ENCODE measurements around the gene RGS13. TPM values are rescaled to one million over a fixed set of nuclear protein-coding genes. Genes with fewer than 3 reads are reported as not detected.

The RGS13 gene
- total RNA-seq, 3 donors from 2014 or later (not counting 1 experiment from before 2014, with no cell fraction given) = 0.45 to 1.3 (median 0.77) TPM

GRCh38 chr1:192632641-192633532 is 3.1 kb upstream of the RGS13 start:
- intact Hi-C loops (cut with micrococcal nuclease) = no loop called here
- H3K4me3 Mint-ChIP-seq = no peak overlapping the region
- WGBS (ENCODE audit: insufficient coverage) = 79% methylated on average over 3 of the region's 6 CpGs

GRCh38 chr1:192633533-192634253 is 2.3 kb upstream of the RGS13 start:
- Mint-ChIP-seq H3K4me3 (no peak overlapping the region), H3K27ac (no peak overlapping the region), H3K36me3 (no peaks in the 10 kb centered on the region), H3K27me3 (ENCODE audit: low read depth in 2 of 2) (peaks cover 0 to 11% of the 10 kb centered on the region in 2 donors), H3K4me1 (no peaks in the 10 kb centered on the region), H3K9me3 (no peaks in the 10 kb centered on the region)
- Histone ChIP-seq H3K9me3 (ENCODE audit: control insufficient read depth, insufficient read depth, low read length) (no peaks in the 10 kb centered on the region), H3K4me1 (ENCODE audit: control insufficient read depth, insufficient read depth, low read length) (no peaks in the 10 kb centered on the region), H3K36me3 (ENCODE audit: control insufficient read depth, insufficient read depth, low read length) (no peaks in the 10 kb centered on the region), H3K27me3 (ENCODE audit: control insufficient read depth, insufficient read depth, low read length) (peaks cover 4% of the 10 kb centered on the region), H3K4me3 (ENCODE audit: low read length) (no peak overlapping the region), H3K27ac (ENCODE audit: low read length) (no peak overlapping the region)
- 90% methylated on average over 7 of the region's 7 CpGs for WGBS (ENCODE audit: insufficient coverage)
- intact Hi-C loops (cut with micrococcal nuclease) = no loop called here
- ATAC-seq (no peak), DNase-seq (no peak)
- no peak for TF ChIP-seq CTCF (IDR thresholded peaks at IDR 0.05)

More at GRCh38 chr1:192632641-192633532, 3.1 kb upstream of the RGS13 start:
- H3K4me1 Mint-ChIP-seq = no peaks in the 10 kb centered on the region
- H3K4me3 ChIP-seq (ENCODE audit: low read length) = no peak overlapping the region
- TF ChIP-seq CTCF (IDR thresholded peaks at IDR 0.05) = no peak
- H3K27ac ChIP-seq (ENCODE audit: low read length) = no peak overlapping the region
- DNase-seq = no peak
- no peaks in the 10 kb centered on the region for H3K4me1 ChIP-seq (ENCODE audit: control insufficient read depth, insufficient read depth, low read length)
- H3K36me3 Mint-ChIP-seq = no peaks in the 10 kb centered on the region
- no peak overlapping the region for H3K27ac Mint-ChIP-seq
- peaks cover 4% of the 10 kb centered on the region for H3K27me3 ChIP-seq (ENCODE audit: control insufficient read depth, insufficient read depth, low read length)
- no peaks in the 10 kb centered on the region for H3K36me3 ChIP-seq (ENCODE audit: control insufficient read depth, insufficient read depth, low read length)
- no peak for ATAC-seq
- H3K9me3 Mint-ChIP-seq = no peaks in the 10 kb centered on the region
- H3K9me3 ChIP-seq (ENCODE audit: control insufficient read depth, insufficient read depth, low read length) = no peaks in the 10 kb centered on the region
- peaks cover 0 to 11% of the 10 kb centered on the region in 2 donors for H3K27me3 Mint-ChIP-seq (ENCODE audit: low read depth in 2 of 2)

GRCh38 chr1:192635041-192635440 is 906 bp upstream of the RGS13 start:
- WGBS (ENCODE audit: insufficient coverage) = 88% methylated on average over 2 of the region's 2 CpGs
- H3K4me1 Mint-ChIP-seq = no peaks in the 10 kb centered on the region
- H3K9me3 Mint-ChIP-seq = no peaks in the 10 kb centered on the region
- no peak overlapping the region for H3K27ac ChIP-seq (ENCODE audit: low read length)
- H3K27me3 Mint-ChIP-seq (ENCODE audit: low read depth in 2 of 2) = peaks cover 0 to 14% of the 10 kb centered on the region in 2 donors
- H3K4me3 Mint-ChIP-seq = no peak overlapping the region
- H3K27me3 ChIP-seq (ENCODE audit: control insufficient read depth, insufficient read depth, low read length) = peaks cover 4% of the 10 kb centered on the region
- no peaks in the 10 kb centered on the region for H3K36me3 Mint-ChIP-seq
- TF ChIP-seq CTCF (IDR thresholded peaks at IDR 0.05) = no peak
- H3K27ac Mint-ChIP-seq = no peak overlapping the region
- DNase-seq (no peak), ATAC-seq (no peak)
- intact Hi-C loops (cut with micrococcal nuclease) = no loop called here
- no peaks in the 10 kb centered on the region for H3K36me3 ChIP-seq (ENCODE audit: control insufficient read depth, insufficient read depth, low read length)
- H3K9me3 ChIP-seq (ENCODE audit: control insufficient read depth, insufficient read depth, low read length) = no peaks in the 10 kb centered on the region
- no peak overlapping the region for H3K4me3 ChIP-seq (ENCODE audit: low read length)
- H3K4me1 ChIP-seq (ENCODE audit: control insufficient read depth, insufficient read depth, low read length) = no peaks in the 10 kb centered on the region
